Osteoblast (primary cell): Measurements from ENCODE around the gene S100A13. TPM values are rescaled to one million over a fixed set of nuclear protein-coding genes. Genes with fewer than 3 reads are reported as not detected.

ENCODE experiments used
- DNase-seq: peaks from one replicate; pipeline ENCODE4 v3.0.0; 2011; ENCODE audit warnings: low spot score, mixed read lengths; ENCODE audit not compliant: insufficient read length; ENCODE audit errors: missing footprints
- H2AFZ ChIP-seq: 2 replicates; pipeline ENCODE4 v1.6.0; 2011; ENCODE audit warnings: mild to moderate bottlenecking, low read length
- H3K27ac ChIP-seq: 2 replicates; pipeline ENCODE4 v1.5.1; 2011; ENCODE audit warnings: mild to moderate bottlenecking, low read depth, low read length, moderate library complexity
- H3K27me3 ChIP-seq: 2 replicates; pipeline ENCODE4 v1.6.0; 2012; ENCODE audit warnings: mild to moderate bottlenecking, control low read depth, inconsistent platforms, low read length, moderate library complexity; ENCODE audit not compliant: insufficient read depth
- H3K36me3 ChIP-seq: 2 replicates; pipeline ENCODE4 v1.5.1; 2011; ENCODE audit warnings: mild to moderate bottlenecking, low read length, control low read depth, moderate library complexity; ENCODE audit not compliant: insufficient read depth
- H3K4me1 ChIP-seq: 2 replicates; pipeline ENCODE4 v1.5.1; 2011; ENCODE audit warnings: mild to moderate bottlenecking, low read length, control low read depth, moderate library complexity; ENCODE audit not compliant: insufficient read depth
- H3K4me2 ChIP-seq: 2 replicates; pipeline ENCODE4 v1.6.0; 2011; ENCODE audit warnings: mild to moderate bottlenecking, low read length; ENCODE audit not compliant: insufficient read depth
- H3K4me3 ChIP-seq: fragments of 200-600 bp; sonication (generic); 3 replicates; pipeline ENCODE4 v1.5.1; 2012; ENCODE audit warnings: mild to moderate bottlenecking, low read length, inconsistent platforms; ENCODE audit not compliant: insufficient read depth
- H3K79me2 ChIP-seq: 2 replicates; pipeline ENCODE4 v1.6.0; 2012; ENCODE audit warnings: mild to moderate bottlenecking, low read length, control low read depth, inconsistent platforms; ENCODE audit not compliant: insufficient read depth
- H3K9me3 ChIP-seq: 2 replicates; pipeline ENCODE4 v1.5.1; 2011; ENCODE audit warnings: low read depth, low read length, control low read depth
- H4K20me1 ChIP-seq: 2 replicates; pipeline ENCODE4 v1.6.0; 2012; ENCODE audit warnings: mild to moderate bottlenecking, low read length, control low read depth; ENCODE audit not compliant: insufficient read depth
- total RNA-seq: library from RNA; depleted of rRNA; stranded (reverse); fragments of >200 nt; gene quantifications from 2 replicates; pipeline ENCODE4 v1.2.3, GENCODE V29; 2012
- TF ChIP-seq, protein P1 (sequence below): IDR thresholded peaks from 2 replicates; pipeline ENCODE4 v1.5.1; 2011; ENCODE audit warnings: mild to moderate bottlenecking, low read depth, low read length, moderate library complexity; ENCODE audit errors: extremely low read depth

Gene S100A13
- total RNA-seq, 1 donor = 121 TPM

DNA sequence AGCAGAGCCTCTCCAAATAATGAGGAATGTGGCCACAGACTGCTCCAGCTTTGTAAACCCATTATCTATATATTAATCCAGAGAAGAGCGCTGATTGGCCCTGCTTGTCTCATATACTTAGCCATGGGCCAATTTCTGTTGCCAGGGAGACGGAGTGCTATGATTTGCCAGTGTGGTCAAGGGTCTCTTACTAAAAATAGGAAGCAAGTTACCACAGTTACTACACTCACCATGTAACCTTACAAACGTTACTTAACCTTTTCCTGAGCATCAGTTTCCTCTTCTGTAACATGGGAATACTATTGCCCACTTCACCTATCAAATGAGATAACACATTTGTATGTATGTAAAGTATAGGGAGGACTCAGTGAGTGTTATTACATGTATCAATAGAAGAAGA is 54.0 kb downstream of the S100A13 start:
- peak overlapping the region; percentile 85 for H3K27ac ChIP-seq
- DNase-seq = peak; percentile 74
- H2AFZ ChIP-seq = peak overlapping the region; percentile 45
- H3K4me1 ChIP-seq = peaks cover 33% of the 10 kb centered on the region
- H3K9me3 ChIP-seq = no peaks in the 10 kb centered on the region
- no peak overlapping the region for H3K4me3 ChIP-seq
- H4K20me1 ChIP-seq = no peaks in the 10 kb centered on the region
- H3K36me3 ChIP-seq = no peaks in the 10 kb centered on the region
- peak overlapping the region; percentile 80 for H3K4me2 ChIP-seq
- H3K79me2 ChIP-seq = no peaks in the 10 kb centered on the region
- TF ChIP-seq, protein P1, sequence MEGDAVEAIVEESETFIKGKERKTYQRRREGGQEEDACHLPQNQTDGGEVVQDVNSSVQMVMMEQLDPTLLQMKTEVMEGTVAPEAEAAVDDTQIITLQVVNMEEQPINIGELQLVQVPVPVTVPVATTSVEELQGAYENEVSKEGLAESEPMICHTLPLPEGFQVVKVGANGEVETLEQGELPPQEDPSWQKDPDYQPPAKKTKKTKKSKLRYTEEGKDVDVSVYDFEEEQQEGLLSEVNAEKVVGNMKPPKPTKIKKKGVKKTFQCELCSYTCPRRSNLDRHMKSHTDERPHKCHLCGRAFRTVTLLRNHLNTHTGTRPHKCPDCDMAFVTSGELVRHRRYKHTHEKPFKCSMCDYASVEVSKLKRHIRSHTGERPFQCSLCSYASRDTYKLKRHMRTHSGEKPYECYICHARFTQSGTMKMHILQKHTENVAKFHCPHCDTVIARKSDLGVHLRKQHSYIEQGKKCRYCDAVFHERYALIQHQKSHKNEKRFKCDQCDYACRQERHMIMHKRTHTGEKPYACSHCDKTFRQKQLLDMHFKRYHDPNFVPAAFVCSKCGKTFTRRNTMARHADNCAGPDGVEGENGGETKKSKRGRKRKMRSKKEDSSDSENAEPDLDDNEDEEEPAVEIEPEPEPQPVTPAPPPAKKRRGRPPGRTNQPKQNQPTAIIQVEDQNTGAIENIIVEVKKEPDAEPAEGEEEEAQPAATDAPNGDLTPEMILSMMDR = no peak
- no peaks in the 10 kb centered on the region for H3K27me3 ChIP-seq

DNA sequence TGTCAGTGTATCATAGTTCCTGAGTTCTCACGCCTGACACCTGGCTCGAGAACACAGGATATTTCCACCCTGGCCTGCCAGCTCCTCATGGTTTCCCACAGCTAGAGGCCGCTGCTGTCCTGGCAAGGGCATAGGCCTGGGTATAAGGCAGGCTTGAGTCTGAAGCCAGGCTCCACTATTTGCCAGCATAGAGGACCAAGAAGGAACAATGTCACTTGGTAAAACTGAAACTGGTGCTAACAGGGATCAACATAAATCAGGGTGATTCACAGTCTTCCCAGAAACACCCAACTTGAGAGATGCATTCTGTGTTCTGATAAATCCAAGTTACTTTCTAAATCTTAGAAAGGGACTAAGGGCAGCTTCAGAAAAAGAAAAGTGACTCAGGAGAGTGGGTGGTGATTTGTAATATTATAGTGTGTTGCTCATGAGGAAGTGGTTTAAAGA is 54.7 kb downstream of the S100A13 start:
- H3K79me2 ChIP-seq = no peaks in the 10 kb centered on the region
- peak overlapping the region; percentile 85 for H3K27ac ChIP-seq
- peaks cover 33% of the 10 kb centered on the region for H3K4me1 ChIP-seq
- no peaks in the 10 kb centered on the region for H3K27me3 ChIP-seq
- no peaks in the 10 kb centered on the region for H3K9me3 ChIP-seq
- no peaks in the 10 kb centered on the region for H3K36me3 ChIP-seq
- H2AFZ ChIP-seq = peak overlapping the region; percentile 58
- DNase-seq = peak; percentile 96
- TF ChIP-seq, protein P1 = peak; percentile 98
- H4K20me1 ChIP-seq = no peaks in the 10 kb centered on the region
- peak overlapping the region; percentile 80 for H3K4me2 ChIP-seq
- H3K4me3 ChIP-seq = peak overlapping the region; percentile 51

DNA sequence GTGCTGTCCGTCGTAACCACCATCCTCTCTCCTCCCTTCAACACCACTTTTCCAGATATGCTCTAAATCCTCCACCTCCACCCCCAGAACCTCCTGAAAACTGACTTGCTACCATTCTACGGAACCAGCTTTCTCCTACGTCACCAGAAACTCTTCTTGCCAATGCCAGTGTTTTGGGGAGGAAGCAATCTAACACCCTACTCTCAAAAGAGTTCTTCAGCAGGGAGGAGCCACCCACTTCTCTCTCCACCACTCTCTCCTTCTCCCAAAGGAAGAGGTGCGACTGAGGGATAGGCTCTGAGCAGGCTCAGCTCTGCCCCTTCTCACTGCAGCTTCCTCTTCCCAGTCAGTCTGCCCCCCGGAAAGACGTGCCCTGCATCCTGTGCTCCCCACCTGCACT is 55.6 kb downstream of the S100A13 start:
- Histone ChIP-seq H3K4me2 (peak overlapping the region; percentile 80), H3K36me3 (no peaks in the 10 kb centered on the region), H3K79me2 (no peaks in the 10 kb centered on the region), H3K27me3 (no peaks in the 10 kb centered on the region), H3K4me1 (peaks cover 41% of the 10 kb centered on the region), H3K4me3 (no peak overlapping the region), H2AFZ (peak overlapping the region; percentile 62), H3K9me3 (no peaks in the 10 kb centered on the region), H3K27ac (peak overlapping the region; percentile 85), H4K20me1 (no peaks in the 10 kb centered on the region)
- TF ChIP-seq, protein P1 = no peak
- DNase-seq = no peak

DNA sequence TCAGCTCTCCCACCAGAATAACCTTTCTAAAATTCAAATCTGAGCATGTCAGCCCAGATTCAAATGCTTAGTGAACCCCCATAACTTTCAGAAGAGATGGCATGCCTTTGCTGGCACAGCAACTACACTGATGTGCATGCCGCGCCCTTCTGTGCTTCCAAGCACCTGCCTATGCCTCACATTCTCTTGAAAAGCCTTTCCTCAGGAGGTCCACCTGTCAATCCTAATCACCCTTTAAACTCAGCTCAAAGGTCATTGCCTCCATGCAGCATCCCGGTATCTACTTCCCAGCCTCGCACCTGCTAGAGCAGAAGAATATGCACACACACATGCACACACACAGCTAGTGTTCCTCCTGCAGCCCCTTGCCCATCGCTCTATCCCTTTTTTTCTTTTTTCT is 56.4 kb downstream of the S100A13 start:
- no peaks in the 10 kb centered on the region for H3K9me3 ChIP-seq
- no peak for DNase-seq
- H3K4me3 ChIP-seq = no peak overlapping the region
- H3K4me2 ChIP-seq = no peak overlapping the region
- no peaks in the 10 kb centered on the region for H3K79me2 ChIP-seq
- no peak overlapping the region for H3K27ac ChIP-seq
- TF ChIP-seq, protein P1 = no peak
- H2AFZ ChIP-seq = no peak overlapping the region
- H3K36me3 ChIP-seq = no peaks in the 10 kb centered on the region
- no peaks in the 10 kb centered on the region for H3K27me3 ChIP-seq
- H4K20me1 ChIP-seq = no peaks in the 10 kb centered on the region
- H3K4me1 ChIP-seq = peaks cover 49% of the 10 kb centered on the region
